Activated CD4-positive, alpha-beta T cell treated with anti-CD3 and anti-CD28 coated beads, Interleukin-2, Interleukin-6, amounts not matched to agents 100 ng/mL and 50 ng/mL, durations not matched to agents 16 hours and 8 hours (primary cell): Measurements from ENCODE around the gene ZNF827.

Source experiments
- DNase-seq: peaks from one replicate; pipeline ENCODE4 v3.0.0-alpha.2; 2020

The ZNF827 gene

DNA sequence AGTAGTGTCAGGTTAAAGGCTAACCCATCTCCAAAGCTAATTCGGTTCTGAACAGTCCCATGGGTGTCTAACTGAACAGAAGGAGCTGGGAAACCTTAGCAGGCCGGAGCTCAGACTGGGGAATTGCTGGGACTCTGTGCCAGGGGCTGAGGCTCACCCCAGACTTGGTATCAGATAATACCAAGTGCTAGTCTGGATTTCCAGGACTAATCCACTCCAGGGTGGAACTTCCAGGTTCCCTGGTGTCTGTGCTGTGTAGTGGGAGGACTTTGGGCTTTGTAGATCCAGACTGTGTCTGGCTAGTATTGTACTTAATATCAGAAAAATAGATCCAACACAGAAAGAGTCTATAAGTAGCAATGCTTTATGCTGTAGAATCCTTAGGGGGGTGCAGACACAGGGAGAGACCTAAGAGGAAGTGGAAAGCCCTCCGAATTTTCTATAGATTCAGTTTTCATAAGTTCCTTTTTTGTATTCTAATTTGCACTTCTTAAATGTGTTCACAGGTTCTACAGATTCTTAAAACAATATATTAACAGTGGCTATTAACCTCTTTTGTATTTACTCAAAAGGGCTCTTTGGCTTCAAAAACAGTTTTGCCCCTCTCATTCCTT, 4.1 kb downstream of the ZNF827 start:
- DNase-seq = no peak

- no peak for DNase-seq
Observed at GRCh38 chr4:145933134-145933533, 5.5 kb downstream of the ZNF827 start.

GRCh38 chr4:145931403-145931802, 7.2 kb downstream of the ZNF827 start:
- no peak for DNase-seq

DNA sequence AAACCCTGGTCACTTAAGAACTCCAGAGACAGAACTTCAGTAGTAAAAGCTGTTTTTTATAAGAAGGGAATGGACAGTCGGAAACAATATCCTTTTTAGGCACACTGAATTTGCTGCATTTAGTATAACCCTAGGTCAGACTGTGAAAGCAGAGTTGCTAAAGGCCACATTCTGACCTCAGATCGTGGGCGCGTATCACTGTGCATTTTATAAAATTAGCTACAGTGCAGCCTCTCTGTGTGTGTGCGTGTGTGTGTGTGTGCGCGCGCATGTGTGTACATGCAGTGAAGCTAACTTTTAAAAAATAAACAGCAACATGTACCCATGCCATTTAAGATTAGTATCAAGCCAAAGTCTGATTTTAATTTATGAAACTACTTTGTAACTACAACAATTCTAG, 8.0 kb downstream of the ZNF827 start:
- no peak for DNase-seq

DNA sequence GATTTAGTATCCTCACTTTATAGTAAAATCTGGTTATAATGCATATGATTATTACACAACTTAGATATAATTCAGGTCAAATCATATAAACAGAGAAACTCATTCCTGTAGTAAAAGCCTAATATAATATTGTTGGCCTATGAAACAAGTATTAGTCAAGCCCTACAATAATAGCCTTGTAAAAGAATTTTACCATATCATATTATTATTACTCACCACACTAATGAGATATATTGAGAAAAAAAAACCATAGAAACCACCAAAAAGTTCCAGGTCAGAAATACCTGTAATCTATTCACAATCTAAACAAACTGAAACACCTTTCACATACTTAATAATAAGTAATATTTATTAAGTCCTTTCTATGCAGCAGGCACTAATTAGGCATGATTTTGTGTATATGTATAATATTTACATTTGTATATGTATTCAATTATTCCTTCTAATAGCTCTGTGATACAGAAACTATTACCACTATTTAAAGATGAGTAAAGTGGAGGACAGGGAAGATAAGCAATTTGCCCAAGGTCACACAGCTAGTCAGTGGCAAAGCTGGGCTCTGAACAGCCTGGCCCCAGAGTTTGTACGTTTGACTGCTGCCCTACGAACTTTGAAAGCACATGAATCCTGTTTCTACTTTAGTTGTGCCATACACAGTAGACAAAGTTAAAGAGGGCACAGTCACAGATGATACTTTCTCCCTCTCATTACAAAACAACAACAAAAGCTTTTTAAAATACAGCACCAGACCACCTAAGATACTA, 9.0 kb downstream of the ZNF827 start:
- DNase-seq = no peak

DNA sequence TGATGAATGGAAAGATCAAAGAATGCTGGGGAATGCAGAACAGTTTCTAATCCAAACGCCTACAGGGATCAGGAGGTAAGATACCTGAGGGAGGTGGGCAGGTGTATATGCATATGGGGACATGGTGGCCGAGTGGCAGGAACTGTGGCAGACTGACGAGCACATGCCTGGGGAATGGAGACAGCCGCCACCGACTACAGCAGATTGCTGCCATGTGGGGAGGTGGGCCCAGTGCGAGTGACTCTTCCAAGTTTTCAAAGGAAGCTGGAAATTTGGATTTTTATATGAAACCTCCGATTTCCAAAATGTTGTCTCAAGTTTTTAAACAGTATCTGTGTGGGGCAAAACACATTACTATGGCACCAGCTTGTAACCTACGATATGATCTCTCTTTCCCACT, 9.9 kb downstream of the ZNF827 start:
- no peak for DNase-seq

- no peak for DNase-seq
Observed at GRCh38 chr4:145927030-145927429, 11.6 kb downstream of the ZNF827 start.

GRCh38 chr4:145921231-145921630, 17.4 kb downstream of the ZNF827 start:
- DNase-seq = no peak

GRCh38 chr4:145920205-145920604, 18.4 kb downstream of the ZNF827 start:
- no peak for DNase-seq

- no peak for DNase-seq
Observed at GRCh38 chr4:145912376-145912775, 26.2 kb downstream of the ZNF827 start.

DNA sequence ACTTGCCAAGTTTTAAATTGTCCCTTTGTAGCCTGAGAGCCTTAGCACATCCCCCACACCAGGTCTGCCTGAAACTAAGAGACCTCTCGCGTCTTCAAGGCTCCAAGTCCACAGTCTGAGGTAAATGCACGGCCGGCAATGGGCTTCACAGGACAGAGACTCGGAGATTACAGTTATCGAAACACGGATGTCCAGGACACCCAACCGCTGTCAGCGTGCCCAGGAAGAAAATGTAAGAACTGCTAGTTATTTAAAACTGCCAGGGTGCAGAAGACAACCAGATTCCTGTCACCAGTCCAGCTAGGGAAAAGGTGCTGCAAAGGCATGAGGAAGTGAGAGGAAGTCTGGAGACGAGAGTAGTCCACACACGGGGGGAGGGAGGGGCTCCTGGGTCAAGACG, 28.9 kb downstream of the ZNF827 start:
- DNase-seq = no peak

- no peak for DNase-seq
Observed at GRCh38 chr4:145909281-145909715, 29.3 kb downstream of the ZNF827 start.

- no peak for DNase-seq
Observed at GRCh38 chr4:145907812-145908211, 30.8 kb downstream of the ZNF827 start.

- DNase-seq = no peak
Observed at GRCh38 chr4:145907390-145907789, 31.2 kb downstream of the ZNF827 start.

GRCh38 chr4:145904413-145905177, 34.0 kb downstream of the ZNF827 start:
- DNase-seq = no peak

GRCh38 chr4:145902522-145902921, 36.1 kb downstream of the ZNF827 start:
- no peak for DNase-seq

DNA sequence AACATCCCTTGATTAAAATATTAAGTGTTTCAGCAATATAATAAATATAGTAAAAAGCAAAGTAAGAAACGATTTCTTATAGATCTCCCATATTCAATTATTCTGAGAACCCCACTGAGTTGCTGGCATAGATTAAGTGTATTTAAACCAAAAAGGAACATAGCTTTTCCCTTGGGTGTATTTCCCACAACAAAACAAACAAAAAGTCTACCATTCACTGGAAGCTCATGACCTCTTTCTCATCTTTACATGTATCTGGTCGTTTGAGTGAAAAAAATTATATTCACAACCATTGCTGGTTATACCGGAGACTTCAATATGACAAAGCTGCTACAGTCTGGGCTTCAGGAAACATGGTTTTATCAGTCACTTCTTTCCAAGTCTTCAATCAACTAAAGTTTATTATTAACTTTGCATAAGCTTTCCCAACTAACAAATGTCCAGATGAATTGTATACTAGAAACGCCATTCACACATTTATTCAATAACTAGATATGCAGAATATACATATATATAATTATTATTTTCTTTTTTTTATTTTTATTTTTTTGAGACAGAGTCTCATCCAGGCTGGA, 38.6 kb downstream of the ZNF827 start:
- DNase-seq = no peak

DNA sequence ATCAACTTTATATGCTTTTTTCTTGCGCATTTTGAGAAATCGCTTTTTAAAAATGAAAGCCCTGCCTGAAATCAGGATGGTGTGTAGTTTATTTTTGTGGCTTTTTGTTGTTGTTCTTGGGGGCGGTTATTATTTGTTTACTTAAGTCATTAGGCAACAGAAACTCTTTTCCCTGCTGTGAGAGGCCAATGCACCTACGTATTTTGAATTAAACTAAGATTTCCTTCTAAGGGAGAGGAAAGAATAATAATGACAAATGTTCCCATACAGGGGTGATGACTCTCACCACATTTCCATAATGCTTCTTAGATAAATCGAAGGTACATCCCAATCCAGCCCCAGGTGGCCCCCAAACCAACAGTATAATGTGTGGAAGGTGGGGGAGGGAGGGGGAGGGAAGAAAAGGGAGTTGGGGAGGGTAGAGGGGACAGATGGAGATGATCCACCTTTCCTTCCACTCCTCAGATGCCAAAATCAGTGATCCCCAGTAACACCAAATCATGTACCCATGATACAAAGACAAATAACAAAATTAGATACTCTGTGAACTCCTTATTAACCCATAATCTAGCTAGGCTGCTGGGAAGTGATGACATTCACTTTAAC, 39.6 kb downstream of the ZNF827 start:
- no peak for DNase-seq

- DNase-seq = no peak
Observed at GRCh38 chr4:145898466-145898865, 40.2 kb downstream of the ZNF827 start.

- no peak for DNase-seq
Observed at GRCh38 chr4:145895056-145895455, 43.6 kb downstream of the ZNF827 start.

DNA sequence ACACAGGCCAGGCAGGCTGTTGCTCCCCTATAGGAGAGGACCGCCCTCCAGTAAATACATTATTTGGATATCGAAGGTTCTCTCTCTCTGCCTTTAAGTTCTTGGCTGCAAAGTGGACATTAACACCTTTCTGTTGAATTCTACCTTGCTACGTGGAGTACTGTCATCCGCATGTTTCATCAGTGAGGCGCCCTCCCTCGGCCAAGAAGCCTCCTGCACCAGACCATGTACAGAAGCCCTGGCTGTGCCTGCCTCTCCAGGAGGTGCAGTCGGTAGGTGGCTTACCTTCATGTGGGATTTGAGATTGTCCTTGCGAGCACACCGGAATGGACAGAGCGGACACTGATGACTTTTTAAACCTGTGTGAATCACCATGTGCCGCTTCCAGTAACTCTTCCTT, 46.7 kb downstream of the ZNF827 start:
- no peak for DNase-seq

DNA sequence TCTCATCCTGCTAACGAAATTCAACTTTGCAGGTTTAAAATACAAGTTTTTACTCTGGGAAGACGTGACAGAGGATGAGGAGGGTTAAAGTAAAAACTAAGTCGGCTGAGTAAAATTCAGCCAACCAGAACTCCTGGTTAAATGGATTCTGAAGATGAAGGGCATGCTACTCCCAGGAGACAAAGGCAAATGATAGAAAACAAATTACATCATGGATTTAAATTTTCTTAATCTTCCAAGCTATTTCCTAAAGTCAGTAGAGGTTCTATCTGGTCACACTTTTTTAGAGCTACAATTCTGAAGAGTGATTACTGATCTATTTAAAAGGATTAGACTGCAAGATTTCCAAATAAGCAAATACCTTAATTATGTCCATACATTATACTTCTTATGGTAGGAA, 47.9 kb downstream of the ZNF827 start:
- no peak for DNase-seq

DNA sequence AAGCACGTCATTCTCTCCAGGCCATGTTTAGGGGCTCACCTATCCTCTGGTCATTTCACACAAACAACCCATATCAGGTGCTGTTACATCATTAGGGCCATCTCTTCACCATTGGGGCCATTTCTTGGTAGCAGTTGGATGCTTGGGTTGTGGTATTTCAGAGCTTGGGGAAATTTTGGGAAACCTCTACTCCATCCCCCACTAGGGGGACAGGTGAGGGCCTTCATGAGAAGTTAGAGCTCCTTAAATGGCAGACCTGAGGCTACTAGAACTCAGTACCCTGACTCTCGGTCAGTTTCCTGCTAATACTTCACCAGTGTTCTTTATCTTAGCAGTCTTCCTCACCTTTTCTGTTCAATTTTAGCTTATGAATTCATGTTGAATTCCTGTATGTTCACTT, 50.2 kb downstream of the ZNF827 start:
- DNase-seq = no peak
